HepG2 (cell line): Measurements from ENCODE around the gene FGGY.

Source experiments
- CREM ChIP-seq, 2 experiments: sonication (generic) in 1 of 2; formaldehyde crosslinking in 1 of 2; IDR thresholded peaks; 2 replicates each; pipeline versions ENCODE4 v1.4.0 to v1.6.1; 2016 to 2020; ENCODE audit warnings: antibody characterized with exemption in 1 of 2, mild to moderate bottlenecking in 1 of 2, missing genetic modification reagents in 1 of 2
- NFE2L2 ChIP-seq: fragments of 150-350 bp; IDR thresholded peaks from 2 replicates; pipeline ENCODE4 v1.6.1; 2014; ENCODE audit warnings: low read length
- RFX3 ChIP-seq: IDR thresholded peaks from 2 replicates; pipeline ENCODE4 v1.6.1; 2016; ENCODE audit warnings: missing biosample characterization, missing genetic modification reagents
- SMAD9 ChIP-seq: sonication (generic); formaldehyde crosslinking; IDR thresholded peaks from 2 replicates; pipeline ENCODE4 v1.5.1; 2020; ENCODE audit warnings: mild to moderate bottlenecking, missing genetic modification reagents
- ZBTB7A ChIP-seq: sonication (generic); formaldehyde crosslinking; IDR thresholded peaks from 2 replicates; pipeline ENCODE4 v1.8.0; 2022; ENCODE audit warnings: mild to moderate bottlenecking, missing genetic modification reagents
- ZHX2 ChIP-seq, 2 experiments: sonication (generic) in 1 of 2; formaldehyde crosslinking in 1 of 2; IDR thresholded peaks; 2 replicates each; pipeline versions ENCODE4 v1.6.1 to v1.9.0; 2014 to 2022; ENCODE audit warnings: antibody characterized with exemption in 1 of 2, borderline replicate concordance in 1 of 2, inconsistent platforms in 1 of 2, low read depth in 1 of 2, missing genetic modification reagents in 1 of 2
- ZNF407 ChIP-seq: sonication (generic); formaldehyde crosslinking; IDR thresholded peaks from one replicate; pipeline ENCODE4 v1.5.1; 2020; ENCODE audit warnings: mild to moderate bottlenecking, missing genetic modification reagents; ENCODE audit errors: not compliant biosample characterization

- no peak for TF ChIP-seq RFX3
- no peak for TF ChIP-seq ZBTB7A (CRISPR knock-in tag)
- no peak for TF ChIP-seq NFE2L2
- TF ChIP-seq CREM (IDR thresholded peaks at IDR 0.05) = no peak
- TF ChIP-seq CREM (CRISPR knock-in tag; IDR thresholded peaks at IDR 0.05) = no peak
- no peak for TF ChIP-seq SMAD9 (CRISPR knock-in tag)
- TF ChIP-seq ZHX2 (IDR thresholded peaks at IDR 0.05; ENCODE audit: low read depth) = no peak
- no peak for TF ChIP-seq ZHX2 (CRISPR knock-in tag; IDR thresholded peaks at IDR 0.05; ENCODE audit: borderline replicate concordance)
- TF ChIP-seq ZNF407 (CRISPR knock-in tag) = no peak
These were observed 453.6 kb downstream of the FGGY start for GRCh38 chr1:59750328-59751003.
